ENCODE measurements around the gene SLC1A3. TPM values are rescaled to one million over a fixed set of nuclear protein-coding genes. Genes with fewer than 3 reads are reported as not detected.

Gene SLC1A3
- total and polyA plus RNA-seq, 10 of the 15 experiments (the other 5 are each of a cell fraction or from before 2014, with no cell fraction given): 0.23 to 4.4 (median 3.3) TPM

GRCh38 chr5:36571401-36572042 lies 34.9 kb upstream of the SLC1A3 start:
- Histone ChIP-seq H3K4me2 (ENCODE audit: control insufficient read depth, insufficient read depth) (no peak overlapping the region), H3K9me3 (replicated peaks; ENCODE audit: control insufficient read depth, insufficient read depth, low read length) (no peaks in the 10 kb centered on the region), H3K4me3 (no peak overlapping the region), H3K9ac (ENCODE audit: control insufficient read depth, insufficient read depth, low read length) (no peak overlapping the region), H3K27ac (ENCODE audit: control insufficient read depth, insufficient read depth) (no peak overlapping the region), H3K27me3 (replicated peaks in 1 of 2; ENCODE audit: control insufficient read depth in 2 of 2, insufficient read depth in 2 of 2, low read length in 1 of 2) (no peaks in the 10 kb centered on the region), H3K4me1 (ENCODE audit: control insufficient read depth, insufficient read depth, low read length) (no peaks in the 10 kb centered on the region), H3K36me3 (ENCODE audit: control insufficient read depth in 2 of 2, insufficient read depth in 2 of 2, low read length in 1 of 2) (no peaks in the 10 kb centered on the region), H4K20me1 (ENCODE audit: control insufficient read depth, insufficient read depth) (no peaks in the 10 kb centered on the region), H2AFZ (ENCODE audit: control insufficient read depth, low read depth, low read length) (no peak overlapping the region), H3K79me2 (ENCODE audit: control insufficient read depth, insufficient read depth, low read length) (no peaks in the 10 kb centered on the region)
- CTCF ChIA-PET: no interaction called here
- no peak for TF ChIP-seq TCF3 (IDR thresholded peaks at IDR 0.05; ENCODE audit: borderline replicate concordance, insufficient read depth, low read depth, low read length)
- TF ChIP-seq SMAD1 (IDR thresholded peaks at IDR 0.05; ENCODE audit: low read depth, partially characterized antibody): no peak
- TF ChIP-seq ZSCAN29 (IDR thresholded peaks at IDR 0.05): no peak
- no peak for TF ChIP-seq YBX1 (IDR thresholded peaks at IDR 0.05)
- TF ChIP-seq MLLT1 (IDR thresholded peaks at IDR 0.05): no peak
- TF ChIP-seq PKNOX1 (IDR thresholded peaks at IDR 0.05): no peak
- TF ChIP-seq ZBTB33 (IDR thresholded peaks at IDR 0.05): no peak
- no peak for TF ChIP-seq RB1 (IDR thresholded peaks at IDR 0.05; ENCODE audit: borderline replicate concordance)
- no peak for TF ChIP-seq ASH2L (IDR thresholded peaks at IDR 0.05; ENCODE audit: borderline replicate concordance, low read depth)
- TF ChIP-seq USF2 (IDR thresholded peaks at IDR 0.05; ENCODE audit: borderline replicate concordance, low read depth, low read length): no peak
- no peak for TF ChIP-seq USF1 (IDR thresholded peaks at IDR 0.05; ENCODE audit: borderline replicate concordance, extremely low read length, insufficient read depth, low read depth, low read length)
- no peak for TF ChIP-seq ATF3 (IDR thresholded peaks at IDR 0.05; ENCODE audit: borderline replicate concordance, extremely low read depth, low read depth, low read length)
- TF ChIP-seq SUZ12 (IDR thresholded peaks at IDR 0.05; ENCODE audit: unreplicated experiment): no peak
- SMC1A ChIA-PET (ENCODE audit: uncharacterized antibody, unreplicated experiment): no interaction called here
- FAIRE-seq: no peak
- WGBS (ENCODE audit: insufficient coverage, insufficient replicate concordance, low lambda C conversion rate, missing lambda C conversion rate): 15% methylated on average over 4 of the region's 4 CpGs
- DNase-seq (ENCODE audit: low read depth, low spot score): no peak
- RAD21 ChIA-PET (ENCODE audit: unreplicated experiment): no interaction called here
- no TSS peak for BruUV-seq (replicated peaks)
- intact Hi-C loops (cut with micrococcal nuclease; ENCODE audit: unreplicated experiment): no loop called here
- no peak for ATAC-seq
- POLR2A ChIA-PET: no interaction called here
- in situ Hi-C loops (cut with MboI): no loop called here
